GM12873 (cell line): ENCODE data around the gene MSS51.

ENCODE experiments used
- CTCF ChIP-seq: IDR thresholded peaks from 2 replicates; pipeline ENCODE4 v1.5.1; 2012; ENCODE audit warnings: low read depth, mild to moderate bottlenecking, moderate library complexity, low read length, control low read depth; ENCODE audit not compliant: insufficient read depth; ENCODE audit errors: missing control alignments

MSS51 gene

DNA sequence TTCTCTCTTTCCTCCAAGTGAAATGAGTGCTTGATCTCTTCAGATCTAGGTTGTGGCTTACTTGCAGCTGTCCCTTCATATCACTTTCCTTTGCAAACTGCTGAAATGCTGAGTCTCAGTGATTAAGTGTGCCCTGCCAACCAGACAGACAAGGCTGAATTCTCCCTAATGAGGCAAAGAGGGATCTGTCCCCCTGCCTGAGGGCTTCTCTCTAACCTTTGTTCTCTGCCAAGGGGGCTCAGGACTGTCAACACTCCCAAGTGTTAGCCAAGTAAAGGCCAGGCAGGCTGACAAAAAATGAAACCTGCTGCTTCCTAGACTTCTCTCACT, at the start of gene MSS51:
Gene MSS51 (minus strand): TSS at position 24 of the 330 bp plus-strand sequence. CDS start 5,277 bp downstream, outside the sequence.
- TF ChIP-seq CTCF = no peak

GRCh38 chr10:73480158-73480557, 46.8 kb upstream of the MSS51 start:
- no peak for TF ChIP-seq CTCF

- TF ChIP-seq CTCF = no peak
These were observed 45.3 kb upstream of the MSS51 start for GRCh38 chr10:73478636-73479035.

- TF ChIP-seq CTCF = no peak
These were observed 37.9 kb upstream of the MSS51 start for GRCh38 chr10:73471226-73471625.

DNA sequence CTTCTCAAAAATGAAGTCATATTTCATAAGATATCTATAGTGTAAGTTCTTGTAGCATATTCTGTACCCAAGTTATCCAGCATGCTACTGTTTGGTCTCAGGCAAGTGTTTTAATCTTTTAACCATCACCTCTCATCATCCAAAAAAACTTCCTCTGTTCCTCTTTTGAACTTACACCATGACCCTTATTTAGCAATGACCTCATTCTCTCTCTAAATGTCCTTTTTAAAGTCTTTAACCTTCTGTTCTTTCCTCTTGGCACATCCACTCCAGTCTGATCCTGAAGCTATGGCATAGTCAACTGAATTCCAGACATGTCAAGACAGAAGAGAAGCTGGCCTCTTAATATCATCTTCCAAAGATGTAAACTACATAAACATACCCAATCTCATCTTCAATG, 36.2 kb upstream of the MSS51 start:
- TF ChIP-seq CTCF = no peak

DNA sequence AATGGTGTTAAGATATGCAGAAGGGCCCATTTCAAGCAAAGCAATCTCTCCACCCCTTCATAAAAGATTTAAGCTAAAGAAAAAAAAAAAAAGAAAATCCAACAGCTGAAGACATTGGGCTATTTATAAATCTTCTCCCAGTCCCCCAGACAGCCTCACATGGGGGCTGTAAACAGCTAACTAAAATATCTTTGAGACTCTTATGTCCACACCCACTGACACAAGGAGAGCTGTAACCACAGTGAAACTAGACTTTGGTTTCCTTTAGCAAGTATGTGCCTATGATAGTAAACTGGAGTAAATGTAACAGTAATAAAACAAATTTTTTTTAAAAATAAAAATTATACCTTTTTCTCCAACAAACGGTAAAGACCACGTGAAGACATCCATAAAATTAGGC, 33.8 kb upstream of the MSS51 start:
- TF ChIP-seq CTCF = no peak

DNA sequence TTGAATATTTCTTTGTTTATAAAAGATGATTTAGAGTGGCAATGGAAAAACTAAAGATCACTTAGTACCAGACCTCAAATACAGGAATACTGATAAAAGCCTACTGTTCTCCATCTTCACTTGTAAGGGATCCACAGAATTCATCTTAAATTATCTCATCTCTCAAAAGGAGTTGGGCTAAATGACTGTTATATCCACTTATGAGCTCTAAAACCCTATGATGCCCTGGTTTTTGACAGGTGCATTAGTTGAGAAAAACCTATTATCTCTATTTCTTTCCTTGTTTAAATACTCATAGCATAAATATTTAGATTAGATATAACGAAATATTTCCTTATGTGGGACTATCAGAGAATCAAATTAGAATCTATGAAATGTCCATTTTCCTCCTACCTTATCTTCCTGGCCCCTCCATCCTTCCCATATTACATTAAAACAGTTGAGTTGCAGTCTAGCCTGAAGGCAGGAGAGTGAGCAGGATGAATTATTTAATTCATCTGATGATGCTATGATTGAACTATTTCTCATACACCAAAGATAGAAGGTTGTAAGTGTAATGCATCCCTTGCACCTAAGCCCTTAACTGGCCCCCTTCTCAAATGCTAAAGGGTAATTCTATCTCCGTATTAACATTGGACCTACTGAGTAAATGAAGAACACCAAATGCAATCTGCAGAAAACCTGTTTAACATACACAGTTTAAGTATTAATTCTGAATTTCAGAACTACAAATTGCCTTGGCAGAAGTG, 32.8 kb upstream of the MSS51 start:
- TF ChIP-seq CTCF = no peak
